ENCODE data around the gene USP51. TPM values are rescaled to one million over a fixed set of nuclear protein-coding genes. Genes with fewer than 3 reads are reported as not detected.

USP51 gene
- total RNA-seq, 1 experiment from 2014 or later, result not detected

- Histone ChIP-seq H3K9ac (ENCODE audit: low read length) (no peak overlapping the region), H3K79me2 (ENCODE audit: insufficient read depth, low read length) (no peaks in the 10 kb centered on the region), H3K27ac (ENCODE audit: low read depth, low read length) (no peak overlapping the region), H3K4me2 (ENCODE audit: low read length) (no peak overlapping the region), H3K4me1 (ENCODE audit: control insufficient read depth in 1 of 2, insufficient read depth in 2 of 2, low read length in 2 of 2) (no peaks in the 10 kb centered on the region), H3K9me2 (ENCODE audit: insufficient read depth) (no peaks in the 10 kb centered on the region), H3K4me3 (replicated peaks in 1 of 2; ENCODE audit: low read depth in 1 of 2, low read length in 2 of 2) (no peak overlapping the region), H3K9me3 (ENCODE audit: control insufficient read depth in 1 of 2, insufficient read depth in 1 of 2, low read depth in 1 of 2, low read length in 2 of 2) (no peaks in the 10 kb centered on the region), H3K27me3 (ENCODE audit: insufficient read depth, low read length) (no peaks in the 10 kb centered on the region), H3K36me3 (ENCODE audit: control insufficient read depth in 1 of 2, insufficient read depth in 2 of 2, low read length in 2 of 2) (no peaks in the 10 kb centered on the region), H2AFZ (ENCODE audit: low read depth, low read length, poor library complexity, severe bottlenecking) (no peak overlapping the region), H4K20me1 (ENCODE audit: insufficient read depth) (no peaks in the 10 kb centered on the region)
- CTCF ChIA-PET, result no interaction called here
- DNase-seq (ENCODE audit: low read depth, low spot score) (no peak), ATAC-seq (no peak)
- intact Hi-C loops (cut with micrococcal nuclease), result no loop called here
- no TSS peak for BruUV-seq (replicated peaks)
- TF ChIP-seq EZH2phosphoT487 (IDR thresholded peaks at IDR 0.05; ENCODE audit: borderline replicate concordance), result no peak
- no peak for TF ChIP-seq SP1 (IDR thresholded peaks at IDR 0.05; ENCODE audit: low read depth)
- no peak for TF ChIP-seq CEBPB (IDR thresholded peaks at IDR 0.05; ENCODE audit: low read depth)
- no peak for TF ChIP-seq TCF7L2 (IDR thresholded peaks at IDR 0.05; ENCODE audit: borderline replicate concordance, extremely low read depth, insufficient read depth, insufficient read length)
- TF ChIP-seq SIN3A (IDR thresholded peaks at IDR 0.05; ENCODE audit: low read depth), result no peak
- TF ChIP-seq ZNF274 (IDR thresholded peaks at IDR 0.05; ENCODE audit: low read depth, low read length), result no peak
- TF ChIP-seq YY1 (IDR thresholded peaks at IDR 0.05; ENCODE audit: extremely low read depth, insufficient replicate concordance, low read depth, low read length), result no peak
- TF ChIP-seq CTCF (IDR thresholded peaks at IDR 0.05 in 2 of 3, conservative IDR thresholded peaks at IDR 0.05 in 1 of 3; ENCODE audit: borderline replicate concordance in 1 of 3, insufficient read depth in 1 of 3, low read depth in 2 of 3, low read length in 2 of 3), result no peak
- no peak for TF ChIP-seq REST (IDR thresholded peaks at IDR 0.05; ENCODE audit: low read depth)
- TF ChIP-seq RAD21 (IDR thresholded peaks at IDR 0.05; ENCODE audit: low read depth), result no peak
- TF ChIP-seq MAX (IDR thresholded peaks at IDR 0.05), result no peak
- TF ChIP-seq ZBTB33 (IDR thresholded peaks at IDR 0.05; ENCODE audit: extremely low read depth, insufficient replicate concordance, low read length), result no peak
- POLR2A ChIA-PET, result no interaction called here
- RAD21 ChIA-PET (ENCODE audit: low non-redundant PET in 1 of 2, low total read pairs in 2 of 2, uncharacterized antibody in 2 of 2, unreplicated experiment in 2 of 2), result interaction anchor here in 1 of 2 experiments (0.7 kb wide), 1 partner anchor 61 kb away, joined by 3 read pairs; no protein-coding TSS in a partner anchor
These were observed 33.1 kb upstream of the USP51 start for GRCh38 chrX:55522596-55523276.
